HG02870 (cell line): ENCODE data around the gene ADAMTS12.
A peak's percentile ranks its signal among the peaks of the same experiment; 100 is the strongest.

Experiments used
- ATAC-seq: cut with Tn5 transposase; IDR thresholded peaks from one replicate; pipeline ENCODE4 v1.9.1; 2021; ENCODE audit warnings: mild to moderate bottlenecking, moderate library complexity; ENCODE audit not compliant: unreplicated experiment

Gene ADAMTS12

DNA sequence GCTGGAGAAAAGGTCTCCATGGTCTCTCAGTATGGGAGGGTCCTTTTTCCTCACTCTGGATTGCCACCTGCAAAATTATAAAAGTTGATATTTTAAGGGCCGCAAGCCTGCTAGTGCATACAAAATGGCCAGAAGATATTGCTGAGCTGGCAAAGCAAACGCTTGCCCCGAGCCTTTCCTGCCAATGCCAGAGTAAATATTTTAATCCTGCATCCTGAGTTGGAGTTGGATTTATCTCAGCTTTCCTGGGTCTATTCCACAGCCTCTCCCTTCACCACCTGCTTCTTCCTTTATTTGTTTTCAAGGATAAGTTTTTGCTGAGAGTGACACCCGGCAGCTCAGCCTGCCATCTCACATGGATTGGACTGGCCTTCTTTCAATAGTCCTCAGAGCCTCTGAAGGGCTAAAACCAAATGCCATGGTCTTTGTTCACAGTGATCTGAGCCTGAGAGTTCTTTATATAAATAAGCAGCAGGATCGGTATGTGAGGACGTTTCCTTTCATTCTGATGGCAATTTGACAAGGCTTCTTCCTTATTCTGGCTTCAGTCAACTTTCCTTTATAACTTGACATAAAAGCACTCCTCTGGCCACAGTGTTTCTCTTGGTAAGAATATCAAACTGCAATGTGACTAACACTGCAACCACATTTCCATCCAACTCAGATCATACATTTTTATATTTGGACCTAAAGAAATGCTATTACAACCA is 170.1 kb downstream of the ADAMTS12 start:
- ATAC-seq: no peak

DNA sequence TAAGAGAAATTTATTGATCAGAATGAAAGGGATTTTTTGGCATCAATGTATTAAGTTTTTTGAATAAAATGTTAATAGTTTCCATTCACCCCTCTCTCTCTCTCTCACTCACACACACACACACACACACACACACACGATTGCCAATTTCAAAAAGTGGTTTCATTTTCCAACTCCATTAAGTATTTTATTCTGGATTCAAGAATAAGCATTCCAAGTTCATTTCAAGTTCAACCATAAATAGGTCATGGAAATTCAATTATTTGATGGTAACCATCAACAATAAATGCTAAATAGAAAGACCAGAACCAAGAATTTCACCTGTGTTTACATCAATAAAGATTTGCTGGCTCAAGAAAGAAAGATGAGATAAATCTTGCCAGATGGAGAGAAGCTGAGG is 171.6 kb downstream of the ADAMTS12 start:
- ATAC-seq: no peak

DNA sequence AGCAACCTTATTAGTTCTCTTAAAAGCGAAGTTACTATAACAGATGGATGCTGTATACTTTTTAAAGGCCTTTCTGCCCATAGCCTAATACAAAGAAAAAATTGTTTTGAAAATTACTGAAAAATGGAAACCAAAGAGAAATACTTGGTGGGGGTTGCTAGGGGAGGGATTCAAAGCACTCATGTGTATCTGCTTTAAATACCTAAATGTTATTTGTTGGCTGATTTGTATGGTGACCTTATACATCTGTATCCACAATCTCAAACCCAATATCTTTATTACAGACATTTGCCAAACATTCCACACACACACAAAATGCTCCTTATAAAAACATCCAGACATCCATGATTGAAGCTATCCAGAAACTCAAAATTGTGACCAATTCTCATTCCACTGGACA is 172.0 kb downstream of the ADAMTS12 start:
- ATAC-seq: no peak

DNA sequence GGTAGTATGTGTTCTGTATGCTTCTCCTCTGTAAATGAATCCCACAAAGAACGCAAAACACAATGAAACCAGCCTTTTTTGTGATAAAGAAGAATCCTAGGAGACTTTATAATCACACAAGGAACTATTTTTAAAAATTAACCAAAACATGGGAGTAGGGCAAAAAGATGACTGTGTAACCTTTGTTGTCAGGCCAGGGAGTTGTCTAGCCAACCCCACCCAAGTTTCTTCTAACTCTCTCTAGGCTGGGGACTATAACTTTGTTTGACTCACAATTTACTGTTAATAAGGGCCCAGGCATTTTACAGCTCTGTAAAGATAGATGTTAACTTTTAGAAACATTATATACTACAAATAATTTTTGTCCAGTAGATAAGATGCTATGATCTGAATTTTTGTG is 176.1 kb downstream of the ADAMTS12 start:
- ATAC-seq: no peak

DNA sequence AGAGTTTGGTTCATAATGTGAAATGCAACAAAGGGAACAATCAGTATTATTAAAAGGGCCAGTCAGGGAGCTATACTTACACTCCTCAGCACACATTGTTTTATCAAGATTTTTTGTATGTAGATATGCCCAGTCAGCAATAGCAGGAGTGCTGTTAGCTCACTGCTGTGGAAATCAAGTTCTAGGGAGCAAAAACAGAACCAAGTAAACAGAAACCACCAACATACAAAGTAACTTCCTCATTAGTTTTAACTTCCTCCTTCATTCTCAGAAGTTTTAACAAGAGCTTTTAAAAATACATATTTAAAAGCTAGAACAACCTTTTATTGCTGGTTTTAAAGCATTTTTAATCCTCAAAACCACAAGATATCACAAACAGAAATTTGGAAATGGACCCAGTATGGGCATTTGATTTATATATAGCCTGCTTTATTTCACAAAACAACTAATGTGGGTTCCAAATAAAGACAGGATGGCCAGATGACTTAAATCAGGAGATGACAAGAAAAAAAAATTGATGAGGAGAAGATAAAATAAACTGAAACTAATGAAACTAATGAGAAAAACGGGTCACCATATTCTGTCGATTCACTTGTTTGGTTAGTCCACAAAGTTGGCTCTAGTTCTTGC is 178.5 kb downstream of the ADAMTS12 start:
- no peak for ATAC-seq

DNA sequence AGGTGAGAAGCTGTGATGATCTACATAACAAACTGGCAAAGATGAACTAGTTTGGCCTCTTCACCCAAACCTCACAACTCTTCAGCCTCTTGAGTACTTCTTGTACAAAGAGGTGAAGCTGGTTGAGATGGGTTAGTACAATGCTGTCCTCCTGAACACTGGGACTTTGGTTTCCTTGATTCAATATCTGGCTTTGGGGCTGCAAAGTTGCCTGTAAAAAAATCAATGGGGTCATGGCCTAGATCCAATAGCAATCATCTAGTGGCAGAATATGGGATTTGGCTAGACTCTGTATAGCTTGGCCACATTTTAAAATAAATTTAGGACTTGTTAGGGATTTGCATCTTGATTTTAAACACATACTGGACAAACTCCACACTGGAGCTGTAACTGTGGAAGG is 179.1 kb downstream of the ADAMTS12 start:
- ATAC-seq: no peak

DNA sequence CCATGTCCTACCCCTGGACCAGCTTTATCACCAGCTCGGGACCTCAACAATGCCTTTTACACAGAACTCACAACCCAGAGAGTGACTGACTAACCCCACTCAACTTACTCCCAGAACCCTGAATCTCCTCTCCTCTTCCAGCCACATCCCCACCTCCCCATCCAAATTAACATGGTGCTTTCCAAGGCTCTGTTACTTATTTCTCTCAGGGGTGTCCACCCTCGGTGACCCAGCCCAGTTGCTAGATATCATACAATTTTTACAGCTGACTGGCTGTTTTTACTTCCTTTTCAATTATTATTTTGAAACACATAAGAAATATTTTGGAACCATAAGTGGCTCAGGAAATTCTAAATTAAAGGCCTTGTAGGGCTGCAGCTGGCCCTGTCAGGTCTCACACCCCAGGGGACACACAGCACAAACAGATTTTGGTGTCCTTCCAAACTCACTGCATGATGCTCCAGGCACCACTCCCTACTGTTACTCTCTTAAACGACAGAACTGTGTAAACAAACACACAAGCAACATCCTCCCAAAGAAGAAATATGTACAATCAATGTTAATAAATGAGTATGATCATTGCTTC is 180.6 kb downstream of the ADAMTS12 start:
- ATAC-seq: no peak

DNA sequence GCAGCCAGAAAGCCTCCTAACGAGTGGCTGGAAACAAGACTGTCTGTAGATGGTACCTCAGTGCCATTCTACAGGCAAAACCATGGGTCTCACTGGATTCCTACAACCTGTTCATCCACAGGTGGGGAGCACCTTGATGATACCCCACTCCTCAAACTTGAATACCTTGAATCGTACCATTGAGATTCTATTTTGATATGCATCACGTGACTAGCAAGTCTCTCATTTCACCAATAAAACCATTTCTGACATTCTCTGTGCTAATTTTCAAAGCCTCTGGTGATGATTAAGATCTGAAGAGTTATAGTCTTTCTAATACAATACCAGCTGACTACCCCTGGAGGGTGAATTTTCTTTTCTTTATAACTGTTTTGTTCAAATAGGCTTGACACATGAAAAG is 188.9 kb downstream of the ADAMTS12 start:
- no peak for ATAC-seq

DNA sequence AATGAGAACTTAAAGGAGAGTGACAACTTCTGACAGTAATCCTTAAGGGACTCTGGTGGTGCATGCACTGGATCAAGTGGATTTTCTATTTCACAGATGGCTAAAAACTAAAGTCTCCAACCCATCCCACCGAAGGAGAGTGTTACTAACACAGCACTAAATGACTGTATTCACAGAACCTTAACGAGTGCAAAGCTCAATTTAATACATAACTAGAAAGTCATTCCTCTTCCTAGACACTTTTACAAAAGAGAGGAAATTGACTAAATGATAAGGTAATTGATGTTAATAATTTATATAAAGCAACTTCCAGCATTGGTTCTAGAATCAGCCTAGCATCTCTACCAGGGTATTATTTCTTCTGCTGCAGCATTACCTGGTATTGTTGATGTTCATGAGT is 189.8 kb downstream of the ADAMTS12 start:
- no peak for ATAC-seq

DNA sequence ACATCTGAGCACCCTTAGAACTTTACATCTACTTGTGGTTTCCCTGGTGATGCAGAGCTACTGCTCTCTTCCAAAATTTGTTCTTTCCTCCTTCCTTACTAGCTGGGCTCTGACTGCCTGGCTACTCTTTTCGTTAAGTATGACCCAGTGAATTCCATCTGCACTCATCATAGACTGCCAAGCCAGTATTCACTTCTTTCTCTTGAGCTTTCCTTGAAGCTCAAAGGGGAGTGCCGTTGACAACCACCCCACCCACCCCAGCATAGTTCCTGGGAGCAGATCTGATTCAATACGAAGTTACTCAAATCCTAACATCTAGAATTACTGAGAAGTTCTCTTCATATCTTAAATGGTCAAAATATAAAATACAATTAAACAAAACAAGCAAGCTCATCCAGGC is 190.5 kb downstream of the ADAMTS12 start:
- no peak for ATAC-seq

DNA sequence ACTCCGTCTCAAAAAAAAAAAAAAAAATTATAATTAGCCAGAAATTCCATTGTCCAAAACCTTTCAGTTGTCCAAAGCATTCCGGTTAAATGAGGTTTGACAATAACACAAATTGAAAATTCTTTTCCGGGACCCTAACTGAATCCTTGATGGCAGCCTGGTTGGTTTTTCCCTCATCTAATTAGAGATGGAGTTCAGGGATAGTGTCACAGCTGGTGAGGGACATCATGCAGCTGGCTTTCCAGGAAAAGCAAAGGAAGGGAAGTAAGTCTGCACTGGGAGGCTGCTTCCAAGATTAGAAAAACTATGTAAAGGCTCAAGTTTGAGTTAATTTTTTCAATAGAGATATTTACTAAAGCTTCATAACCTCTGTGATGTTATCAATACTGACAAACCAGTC is 195.4 kb downstream of the ADAMTS12 start:
- no peak for ATAC-seq

DNA sequence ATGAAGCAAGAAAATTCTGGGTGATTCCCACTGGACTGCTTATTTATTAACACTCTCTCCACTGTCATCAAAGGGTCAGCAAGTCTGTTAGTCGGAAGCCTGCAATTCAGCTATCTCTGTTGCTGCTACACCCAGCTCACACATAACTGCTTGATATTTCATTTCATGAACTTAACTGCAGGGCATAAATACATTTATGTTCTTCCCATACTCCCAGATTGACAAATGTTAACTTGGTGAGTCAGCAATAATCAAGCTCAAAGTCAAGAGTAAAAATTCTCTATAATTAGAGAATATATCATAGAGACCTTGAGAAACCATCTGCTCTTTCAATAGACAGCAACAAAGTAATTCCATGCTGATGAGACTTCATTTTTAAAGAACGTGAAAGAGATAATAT is 198.8 kb downstream of the ADAMTS12 start:
- ATAC-seq: no peak

DNA sequence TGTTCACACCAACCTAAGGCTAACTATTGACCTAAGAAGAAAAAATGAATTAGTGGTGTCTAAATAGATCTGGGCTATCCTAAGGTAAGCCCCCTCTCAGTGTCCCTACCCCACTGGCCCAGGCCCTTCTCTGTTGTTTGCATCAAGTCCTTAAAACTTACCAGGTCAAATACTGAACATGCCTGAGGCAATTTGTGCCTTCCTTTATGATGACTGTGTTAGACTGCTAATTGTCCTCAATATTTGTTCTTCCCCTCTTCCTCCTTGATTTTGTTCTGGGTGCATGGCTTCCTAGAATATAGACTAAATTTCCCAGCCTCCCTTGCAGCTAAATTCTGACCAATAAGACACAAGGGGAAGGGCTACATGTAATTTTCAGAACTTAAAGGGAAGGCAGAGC is 199.9 kb downstream of the ADAMTS12 start:
- ATAC-seq: no peak

DNA sequence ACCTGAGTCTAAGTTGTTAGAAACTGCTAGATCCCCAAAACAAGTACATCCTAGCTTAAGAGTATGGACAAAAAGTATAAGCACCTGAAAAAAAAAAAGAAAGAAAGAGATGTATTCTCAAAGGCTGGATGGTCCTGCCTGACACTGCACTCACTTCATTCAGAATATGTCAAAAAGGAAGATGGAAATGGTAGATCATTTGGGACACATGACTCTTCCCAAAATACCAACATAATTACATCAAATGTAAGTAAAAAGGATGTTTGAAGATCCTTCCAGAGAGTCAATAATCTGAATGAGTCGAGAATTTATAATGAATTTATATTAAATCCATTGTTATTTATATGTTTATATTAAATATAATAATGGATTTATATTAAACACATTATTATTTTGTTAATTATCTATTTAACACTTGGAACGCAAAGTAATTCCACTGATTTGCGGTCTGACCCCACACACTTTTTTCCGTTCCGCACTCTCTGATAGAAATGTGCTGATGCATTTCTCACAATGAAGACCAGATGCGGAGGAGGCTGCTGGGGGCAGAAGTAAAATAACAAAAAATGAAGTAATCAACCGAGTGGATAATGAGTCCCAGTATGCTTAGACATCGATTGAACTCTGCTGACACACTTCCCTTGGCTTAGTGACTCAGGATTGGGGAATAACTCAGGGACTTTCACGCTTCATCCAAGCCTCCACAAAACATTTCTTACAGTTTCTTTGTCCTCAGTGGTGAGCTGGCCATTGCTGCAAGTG is 201.2 kb downstream of the ADAMTS12 start:
- ATAC-seq: no peak

DNA sequence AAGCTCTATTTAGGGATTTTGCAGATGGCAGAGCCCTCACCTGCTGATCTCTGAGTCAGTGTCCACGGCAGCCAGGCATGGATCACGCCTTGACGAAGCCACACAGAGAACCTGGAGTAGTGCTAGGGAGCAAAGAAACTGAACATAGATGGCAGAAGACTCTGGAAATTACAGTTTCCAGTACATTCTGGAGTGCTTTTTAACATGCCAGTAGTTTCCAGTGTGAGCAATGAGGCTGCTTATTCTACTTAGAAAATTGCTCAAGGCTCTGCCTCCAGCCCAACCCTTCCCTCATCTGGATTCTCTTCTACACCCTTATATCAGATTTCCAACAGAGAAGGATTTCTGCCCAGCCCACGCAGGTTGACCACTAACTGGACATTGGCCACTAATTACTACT is 203.3 kb downstream of the ADAMTS12 start:
- no peak for ATAC-seq

DNA sequence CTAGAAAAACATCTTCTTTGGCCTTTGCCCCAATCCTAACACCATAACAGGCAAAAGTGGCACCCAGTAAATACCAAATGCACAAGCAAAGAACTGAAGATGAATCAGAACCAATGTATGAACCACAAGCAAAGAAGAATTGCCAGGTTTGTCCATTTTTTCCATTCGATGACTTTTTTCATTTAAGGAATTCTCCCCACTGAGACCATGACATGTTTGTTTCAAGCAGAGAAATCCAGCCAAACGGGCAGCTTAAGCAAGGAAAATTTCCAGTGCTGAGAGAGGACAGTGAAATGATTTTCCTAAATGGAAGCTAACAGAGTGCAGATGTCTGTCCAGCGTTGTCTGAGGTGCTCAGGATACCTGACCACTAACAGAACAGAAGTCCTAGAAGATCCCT is 203.7 kb downstream of the ADAMTS12 start:
- no peak for ATAC-seq

DNA sequence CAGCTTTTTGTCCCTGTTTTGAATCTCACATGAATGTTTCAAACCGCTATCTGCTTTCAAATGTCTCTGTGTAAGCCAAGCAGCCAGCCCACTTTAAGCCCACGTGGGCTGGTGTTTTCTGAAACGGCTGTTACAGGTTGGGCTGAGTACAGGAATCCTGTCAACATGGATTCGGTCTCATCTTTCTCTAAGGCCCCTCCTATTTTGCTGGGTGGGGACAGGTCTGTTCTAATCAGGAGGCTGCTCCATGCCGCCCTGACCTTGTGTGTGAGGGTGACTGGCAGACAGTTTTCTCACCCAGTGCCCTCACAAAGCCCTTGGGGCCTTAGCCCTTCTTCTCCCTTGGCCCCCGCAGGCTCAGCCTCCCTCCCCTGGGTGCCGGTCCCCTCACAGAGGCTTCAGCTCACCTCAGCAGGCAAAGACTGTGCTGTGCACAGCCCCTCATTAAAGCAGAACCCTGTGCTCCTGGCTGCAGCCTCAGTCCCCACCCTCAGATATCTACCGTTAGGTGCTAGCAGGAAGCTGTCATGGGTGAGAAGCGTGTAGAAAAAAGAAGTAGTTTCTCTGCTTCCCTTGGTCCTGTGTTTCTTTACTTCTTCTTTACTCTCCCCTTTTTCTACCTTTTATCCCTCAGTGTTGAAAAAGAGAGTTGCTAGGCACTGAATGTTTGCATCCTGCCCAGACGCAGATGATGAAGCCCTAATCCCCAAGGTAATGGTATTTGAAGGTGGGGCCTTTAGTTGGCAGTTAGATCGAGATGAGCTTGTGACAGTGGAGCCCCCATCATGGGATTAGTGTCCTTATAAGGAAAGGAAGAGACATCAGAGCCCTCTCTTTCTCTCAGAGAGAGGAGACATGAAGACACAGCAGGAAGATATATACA is 205.7 kb downstream of the ADAMTS12 start:
- no peak for ATAC-seq

DNA sequence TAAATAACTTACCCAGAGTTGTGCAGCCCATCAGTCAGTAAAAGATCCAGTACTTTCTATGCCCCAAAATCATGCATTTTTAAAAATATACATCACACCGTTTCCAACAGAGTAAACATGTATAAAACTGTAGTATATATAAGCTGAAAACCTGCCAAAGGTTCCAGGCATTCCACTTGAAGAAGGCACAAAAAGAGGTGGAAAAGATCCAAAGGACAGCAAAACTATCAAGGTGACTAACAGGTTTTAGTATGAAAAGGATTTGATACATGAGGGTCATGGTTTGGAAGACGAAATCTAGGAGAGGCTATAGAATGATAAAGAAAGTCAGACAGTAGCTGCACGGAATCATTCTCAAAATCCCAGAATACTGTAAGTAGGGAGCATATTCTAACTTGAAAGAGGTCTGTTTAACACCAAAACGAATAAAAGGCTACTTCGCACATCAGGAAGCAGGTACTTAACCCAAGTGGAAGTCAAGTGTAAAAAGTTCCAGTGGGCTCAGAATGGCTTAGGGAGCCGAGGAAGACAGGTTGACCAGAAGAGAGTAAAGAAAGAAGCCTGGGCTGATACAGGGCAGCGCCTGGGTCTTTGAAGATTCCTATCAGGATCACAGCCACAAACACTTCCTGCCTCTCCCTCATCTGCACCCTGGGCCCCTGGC is 207.2 kb downstream of the ADAMTS12 start:
- ATAC-seq: no peak

DNA sequence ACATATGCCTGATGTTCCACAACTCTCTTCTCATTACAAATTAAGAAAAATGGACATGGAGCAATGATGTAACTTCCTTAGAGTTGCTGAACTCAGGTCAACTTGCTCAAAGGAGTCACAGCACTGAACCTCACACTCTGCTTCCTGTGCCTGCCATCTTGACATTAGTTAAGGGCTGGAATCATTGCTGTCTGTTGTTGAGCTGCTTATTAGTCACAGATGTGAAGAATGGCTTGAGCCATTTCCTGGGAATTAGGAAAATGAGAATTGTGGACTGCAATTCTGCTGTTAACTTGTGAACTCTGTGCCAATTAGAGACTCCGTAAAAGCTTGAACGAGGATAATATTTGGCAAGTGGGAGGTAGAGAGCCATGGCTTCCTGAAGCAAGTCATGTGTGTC is 212.0 kb downstream of the ADAMTS12 start:
- ATAC-seq: no peak

DNA sequence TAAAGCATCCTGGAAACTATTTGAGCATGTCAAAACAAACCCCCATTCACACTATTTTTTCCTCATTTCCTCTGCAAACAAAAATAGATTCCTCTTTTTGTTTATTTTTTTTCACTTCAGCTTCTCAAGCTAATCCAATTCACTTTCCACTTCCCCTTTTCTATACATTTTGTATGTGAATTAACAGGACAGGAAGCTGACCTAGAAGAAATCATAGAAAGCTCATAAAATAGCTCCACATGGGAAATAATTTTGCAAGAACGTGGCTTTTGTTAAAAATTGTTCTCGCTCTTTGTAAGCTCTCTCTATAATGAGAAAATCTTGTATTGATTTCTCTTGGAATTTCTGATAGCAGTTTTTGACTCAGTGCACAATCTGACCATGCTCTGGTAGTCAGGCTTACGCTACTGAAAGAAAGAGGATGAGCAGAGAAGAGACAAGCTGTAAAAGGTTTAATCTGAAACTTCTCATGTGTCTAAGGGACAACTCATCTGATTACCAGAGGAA is 215.8 kb downstream of the ADAMTS12 start:
- peak; percentile 67 for ATAC-seq
